NT2/D1 (cell line): Measurements from ENCODE around the gene KNCN.
A peak's percentile ranks its signal among the peaks of the same experiment; 100 is the strongest.

Experiments
- DNase-seq: peaks from one replicate; pipeline ENCODE4 v3.0.0-alpha.2; 2011; ENCODE audit warnings: low read depth, low spot score
- H3K27me3 ChIP-seq: 2 replicates; pipeline ENCODE4 v1.6.0; 2011; ENCODE audit warnings: mild to moderate bottlenecking; ENCODE audit not compliant: insufficient read length, insufficient read depth
- H3K36me3 ChIP-seq: 2 replicates; pipeline ENCODE4 v1.6.1; 2011; ENCODE audit warnings: mild to moderate bottlenecking, low read length, mixed read lengths; ENCODE audit not compliant: insufficient read depth, insufficient read length
- H3K4me1 ChIP-seq: 2 replicates; pipeline ENCODE4 v1.5.1; 2011; ENCODE audit not compliant: insufficient read depth, insufficient read length
- H3K4me3 ChIP-seq: 2 replicates; pipeline ENCODE4 v1.5.1; 2011; ENCODE audit warnings: low read depth; ENCODE audit not compliant: insufficient read length
- H3K9ac ChIP-seq: 2 replicates; pipeline ENCODE4 v1.6.0; 2011; ENCODE audit warnings: low read depth; ENCODE audit not compliant: insufficient read length
- H3K9me3 ChIP-seq: 2 replicates; pipeline ENCODE4 v1.5.1; 2011; ENCODE audit warnings: mild to moderate bottlenecking, low read length; ENCODE audit not compliant: insufficient read depth
- SUZ12 ChIP-seq: IDR thresholded peaks from 2 replicates; pipeline ENCODE4 v1.6.1; 2011; ENCODE audit not compliant: insufficient read length, insufficient read depth; ENCODE audit errors: extremely low read depth
- YY1 ChIP-seq: IDR thresholded peaks from 2 replicates; pipeline ENCODE4 v1.6.1; 2011; ENCODE audit not compliant: insufficient read length, insufficient read depth
- ZNF274 ChIP-seq: IDR thresholded peaks from 2 replicates; pipeline ENCODE4 v1.6.1; 2011; ENCODE audit warnings: mild to moderate bottlenecking, low read depth, low read length

Gene KNCN

GRCh38 chr1:46516200-46516950, 35.1 kb downstream of the KNCN start:
- H3K9ac ChIP-seq: peak overlapping the region; percentile 6
- H3K36me3 ChIP-seq: no peaks in the 10 kb centered on the region
- no peak overlapping the region for H3K4me3 ChIP-seq
- TF ChIP-seq YY1: no peak
- TF ChIP-seq ZNF274: no peak
- TF ChIP-seq SUZ12: no peak
- H3K9me3 ChIP-seq: no peaks in the 10 kb centered on the region
- H3K27me3 ChIP-seq: peaks cover 61% of the 10 kb centered on the region
- DNase-seq: no peak
- peaks cover 64% of the 10 kb centered on the region for H3K4me1 ChIP-seq

- no peaks in the 10 kb centered on the region for H3K36me3 ChIP-seq
- H3K27me3 ChIP-seq: peaks cover 56% of the 10 kb centered on the region
- H3K4me1 ChIP-seq: peaks cover 68% of the 10 kb centered on the region
- H3K9ac ChIP-seq: no peak overlapping the region
- DNase-seq: no peak
- no peak overlapping the region for H3K4me3 ChIP-seq
- H3K9me3 ChIP-seq: no peaks in the 10 kb centered on the region
- TF ChIP-seq ZNF274 (no peak), SUZ12 (no peak), YY1 (no peak)
Measured at GRCh38 chr1:46515576-46515975, 35.9 kb downstream of the KNCN start.

- H3K4me3 ChIP-seq: no peak overlapping the region
- no peak overlapping the region for H3K9ac ChIP-seq
- H3K9me3 ChIP-seq: no peaks in the 10 kb centered on the region
- H3K4me1 ChIP-seq: peaks cover 62% of the 10 kb centered on the region
- peaks cover 51% of the 10 kb centered on the region for H3K27me3 ChIP-seq
- TF ChIP-seq YY1: no peak
- TF ChIP-seq SUZ12: no peak
- no peak for TF ChIP-seq ZNF274
- no peak for DNase-seq
- no peaks in the 10 kb centered on the region for H3K36me3 ChIP-seq
Measured at GRCh38 chr1:46513536-46513935, 37.9 kb downstream of the KNCN start.

GRCh38 chr1:46512792-46513190, 38.7 kb downstream of the KNCN start:
- H3K27me3 ChIP-seq: peaks cover 44% of the 10 kb centered on the region
- DNase-seq: no peak
- H3K9me3 ChIP-seq: no peaks in the 10 kb centered on the region
- peaks cover 58% of the 10 kb centered on the region for H3K4me1 ChIP-seq
- no peak overlapping the region for H3K4me3 ChIP-seq
- peak overlapping the region; percentile 36 for H3K9ac ChIP-seq
- TF ChIP-seq YY1: no peak
- TF ChIP-seq SUZ12: no peak
- no peak for TF ChIP-seq ZNF274
- H3K36me3 ChIP-seq: no peaks in the 10 kb centered on the region

- peak overlapping the region; percentile 39 for H3K9ac ChIP-seq
- peaks cover 44% of the 10 kb centered on the region for H3K27me3 ChIP-seq
- TF ChIP-seq YY1 (no peak), ZNF274 (no peak), SUZ12 (no peak)
- H3K36me3 ChIP-seq: no peaks in the 10 kb centered on the region
- H3K4me3 ChIP-seq: no peak overlapping the region
- no peaks in the 10 kb centered on the region for H3K9me3 ChIP-seq
- no peak for DNase-seq
- H3K4me1 ChIP-seq: peaks cover 55% of the 10 kb centered on the region
Measured at GRCh38 chr1:46512135-46512791, 39.2 kb downstream of the KNCN start.

- Histone ChIP-seq H3K9ac (peak overlapping the region; percentile 5), H3K4me1 (peaks cover 45% of the 10 kb centered on the region), H3K9me3 (no peaks in the 10 kb centered on the region), H3K4me3 (no peak overlapping the region), H3K36me3 (no peaks in the 10 kb centered on the region), H3K27me3 (peaks cover 37% of the 10 kb centered on the region)
- no peak for DNase-seq
- TF ChIP-seq YY1 (no peak), SUZ12 (no peak), ZNF274 (no peak)
Measured at GRCh38 chr1:46510998-46511365, 40.5 kb downstream of the KNCN start.

- Histone ChIP-seq H3K36me3 (no peaks in the 10 kb centered on the region), H3K9me3 (no peaks in the 10 kb centered on the region), H3K4me3 (no peak overlapping the region), H3K27me3 (peaks cover 31% of the 10 kb centered on the region), H3K4me1 (peaks cover 40% of the 10 kb centered on the region), H3K9ac (peak overlapping the region; percentile 5)
- DNase-seq: no peak
- TF ChIP-seq YY1: no peak
- TF ChIP-seq SUZ12: no peak
- no peak for TF ChIP-seq ZNF274
Measured at GRCh38 chr1:46510341-46510997, 41.0 kb downstream of the KNCN start.
